ENCODE results near the gene PIGU.
A peak's percentile ranks its signal among the peaks of the same experiment; 100 is the strongest.
"Not testable (repeated sequence)": the region's sequence is repeated elsewhere in the genome, so short reads cannot be mapped to it uniquely, and the experiment has no call there.

Gene PIGU

GRCh38 chr20:34676642-34677373 lies at the start of gene PIGU:
Gene PIGU, minus strand, starts transcription at chr20:34677092. Its CDS starts 7 bp downstream, at chr20:34677085.
- TF ChIP-seq EZH2phosphoT487 (IDR thresholded peaks at IDR 0.05; ENCODE audit: borderline replicate concordance, low read length), result no peak
- TF ChIP-seq, protein P1, sequence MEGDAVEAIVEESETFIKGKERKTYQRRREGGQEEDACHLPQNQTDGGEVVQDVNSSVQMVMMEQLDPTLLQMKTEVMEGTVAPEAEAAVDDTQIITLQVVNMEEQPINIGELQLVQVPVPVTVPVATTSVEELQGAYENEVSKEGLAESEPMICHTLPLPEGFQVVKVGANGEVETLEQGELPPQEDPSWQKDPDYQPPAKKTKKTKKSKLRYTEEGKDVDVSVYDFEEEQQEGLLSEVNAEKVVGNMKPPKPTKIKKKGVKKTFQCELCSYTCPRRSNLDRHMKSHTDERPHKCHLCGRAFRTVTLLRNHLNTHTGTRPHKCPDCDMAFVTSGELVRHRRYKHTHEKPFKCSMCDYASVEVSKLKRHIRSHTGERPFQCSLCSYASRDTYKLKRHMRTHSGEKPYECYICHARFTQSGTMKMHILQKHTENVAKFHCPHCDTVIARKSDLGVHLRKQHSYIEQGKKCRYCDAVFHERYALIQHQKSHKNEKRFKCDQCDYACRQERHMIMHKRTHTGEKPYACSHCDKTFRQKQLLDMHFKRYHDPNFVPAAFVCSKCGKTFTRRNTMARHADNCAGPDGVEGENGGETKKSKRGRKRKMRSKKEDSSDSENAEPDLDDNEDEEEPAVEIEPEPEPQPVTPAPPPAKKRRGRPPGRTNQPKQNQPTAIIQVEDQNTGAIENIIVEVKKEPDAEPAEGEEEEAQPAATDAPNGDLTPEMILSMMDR (IDR thresholded peaks at IDR 0.05; ENCODE audit: low read depth, low read length, poor library complexity, severe bottlenecking), result no peak
- H3K9me3 ChIP-seq (ENCODE audit: control insufficient read depth, insufficient read depth, low read length), result no peaks in the 10 kb centered on the region
- H4K20me1 ChIP-seq (ENCODE audit: control insufficient read depth, insufficient read depth, low read depth, low read length), result no peaks in the 10 kb centered on the region
- H3K79me2 ChIP-seq (ENCODE audit: control insufficient read depth, low read length), result peaks cover 39% of the 10 kb centered on the region
- H3K27me3 ChIP-seq (ENCODE audit: control insufficient read depth, low read length), result no peaks in the 10 kb centered on the region
- peaks cover 19% of the 10 kb centered on the region for H3F3A ChIP-seq (ENCODE audit: control insufficient read depth, insufficient read depth)
- H3K27ac ChIP-seq (ENCODE audit: low read depth, low read length), result peak within 1 kb of the TSS; percentile 60
- no peaks in the 10 kb centered on the region for H3K9me2 ChIP-seq (replicated peaks; ENCODE audit: control insufficient read depth, low read length)
- peak within 1 kb of the TSS; percentile 91 for H3K4me2 ChIP-seq (ENCODE audit: low read length)
- H3K36me3 ChIP-seq (ENCODE audit: control insufficient read depth, low read length), result no peaks in the 10 kb centered on the region
- H3K4me3 ChIP-seq (ENCODE audit: low read length), result peak within 1 kb of the TSS; percentile 94
- H3K4me1 ChIP-seq (ENCODE audit: control insufficient read depth, low read length), result peaks cover 22% of the 10 kb centered on the region

DNA sequence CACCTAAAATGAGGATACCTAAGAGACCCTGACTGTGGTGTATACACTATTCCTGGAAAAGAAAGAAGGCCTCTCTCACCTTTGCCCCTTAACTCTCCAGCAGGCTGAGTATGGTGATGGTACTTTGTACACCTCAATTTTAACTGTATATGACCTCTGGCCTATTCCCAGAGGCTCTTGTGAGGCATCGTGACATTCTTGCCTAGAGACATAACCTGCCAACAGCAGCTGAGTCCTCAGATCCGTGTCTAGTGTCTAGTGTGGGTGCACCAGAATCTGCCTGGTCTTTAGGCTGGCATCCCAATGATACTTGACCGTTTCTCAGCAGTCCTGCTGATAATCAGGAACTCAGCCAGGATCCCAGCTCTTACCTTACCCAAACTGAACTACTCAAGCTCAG lies 47.3 kb upstream of the PIGU start:
- Histone ChIP-seq H3K9me2 (replicated peaks; ENCODE audit: control insufficient read depth, low read length) (no peaks in the 10 kb centered on the region), H3K4me3 (ENCODE audit: low read length) (no peak overlapping the region), H4K20me1 (ENCODE audit: control insufficient read depth, insufficient read depth, low read depth, low read length) (no peaks in the 10 kb centered on the region), H3K27ac (ENCODE audit: low read depth, low read length) (no peak overlapping the region), H3K4me1 (ENCODE audit: control insufficient read depth, low read length) (peaks cover 14% of the 10 kb centered on the region), H3K9me3 (ENCODE audit: control insufficient read depth, insufficient read depth, low read length) (no peaks in the 10 kb centered on the region), H3K4me2 (ENCODE audit: low read length) (no peak overlapping the region), H3K79me2 (ENCODE audit: control insufficient read depth, low read length) (no peaks in the 10 kb centered on the region), H3K36me3 (ENCODE audit: control insufficient read depth, low read length) (peaks cover 15% of the 10 kb centered on the region), H3F3A (ENCODE audit: control insufficient read depth, insufficient read depth) (no peaks in the 10 kb centered on the region), H3K27me3 (ENCODE audit: control insufficient read depth, low read length) (no peaks in the 10 kb centered on the region)
- TF ChIP-seq, protein P1 (IDR thresholded peaks at IDR 0.05; ENCODE audit: low read depth, low read length, poor library complexity, severe bottlenecking), result no peak
- no peak for TF ChIP-seq EZH2phosphoT487 (IDR thresholded peaks at IDR 0.05; ENCODE audit: borderline replicate concordance, low read length)

- Histone ChIP-seq H3K36me3 (ENCODE audit: control insufficient read depth, low read length) (peaks cover 18% of the 10 kb centered on the region), H3K4me1 (ENCODE audit: control insufficient read depth, low read length) (peaks cover 19% of the 10 kb centered on the region)
- not testable (repeated sequence) for H3K4me2 ChIP-seq (ENCODE audit: low read length); H3K27ac ChIP-seq (ENCODE audit: low read depth, low read length); H3K9me3 ChIP-seq (ENCODE audit: control insufficient read depth, insufficient read depth, low read length); H3K27me3 ChIP-seq (ENCODE audit: control insufficient read depth, low read length); H3K4me3 ChIP-seq (ENCODE audit: low read length); H3K9me2 ChIP-seq (replicated peaks; ENCODE audit: control insufficient read depth, low read length); H3F3A ChIP-seq (ENCODE audit: control insufficient read depth, insufficient read depth); H4K20me1 ChIP-seq (ENCODE audit: control insufficient read depth, insufficient read depth, low read depth, low read length); H3K79me2 ChIP-seq (ENCODE audit: control insufficient read depth, low read length)
Observed at GRCh38 chr20:34722560-34722959, 45.7 kb upstream of the PIGU start.

- Histone ChIP-seq H3K4me3 (ENCODE audit: low read length) (no peak overlapping the region), H3K79me2 (ENCODE audit: control insufficient read depth, low read length) (no peaks in the 10 kb centered on the region), H3K27me3 (ENCODE audit: control insufficient read depth, low read length) (no peaks in the 10 kb centered on the region), H3K9me3 (ENCODE audit: control insufficient read depth, insufficient read depth, low read length) (no peaks in the 10 kb centered on the region), H3F3A (ENCODE audit: control insufficient read depth, insufficient read depth) (no peaks in the 10 kb centered on the region), H3K9me2 (replicated peaks; ENCODE audit: control insufficient read depth, low read length) (no peaks in the 10 kb centered on the region), H4K20me1 (ENCODE audit: control insufficient read depth, insufficient read depth, low read depth, low read length) (no peaks in the 10 kb centered on the region), H3K4me2 (ENCODE audit: low read length) (no peak overlapping the region), H3K36me3 (ENCODE audit: control insufficient read depth, low read length) (peaks cover 9% of the 10 kb centered on the region; the same call in 1 of the 2 replicates), H3K4me1 (ENCODE audit: control insufficient read depth, low read length) (peaks cover 19% of the 10 kb centered on the region), H3K27ac (ENCODE audit: low read depth, low read length) (no peak overlapping the region)
- TF ChIP-seq EZH2phosphoT487 (IDR thresholded peaks at IDR 0.05; ENCODE audit: borderline replicate concordance, low read length), result no peak
- TF ChIP-seq, protein P1 (IDR thresholded peaks at IDR 0.05; ENCODE audit: low read depth, low read length, poor library complexity, severe bottlenecking), result no peak
Observed at GRCh38 chr20:34720266-34720665, 43.4 kb upstream of the PIGU start.

- H3K79me2 ChIP-seq (ENCODE audit: control insufficient read depth, low read length); H3K27ac ChIP-seq (ENCODE audit: low read depth, low read length); H3K9me2 ChIP-seq (replicated peaks; ENCODE audit: control insufficient read depth, low read length); H3K27me3 ChIP-seq (ENCODE audit: control insufficient read depth, low read length); H3K4me3 ChIP-seq (ENCODE audit: low read length); H3F3A ChIP-seq (ENCODE audit: control insufficient read depth, insufficient read depth); H3K36me3 ChIP-seq (ENCODE audit: control insufficient read depth, low read length); H4K20me1 ChIP-seq (ENCODE audit: control insufficient read depth, insufficient read depth, low read depth, low read length); H3K9me3 ChIP-seq (ENCODE audit: control insufficient read depth, insufficient read depth, low read length): not testable (repeated sequence)
- Histone ChIP-seq H3K4me1 (ENCODE audit: control insufficient read depth, low read length) (peaks cover 19% of the 10 kb centered on the region), H3K4me2 (ENCODE audit: low read length) (peak overlapping the region; percentile 2; the same call in 1 of the 2 replicates)
Observed at GRCh38 chr20:34719242-34720017, 42.5 kb upstream of the PIGU start.

Measured in DOHH2 (cell line).